Mesenteric fat pad (tissue), 1 donor: ENCODE results near the gene KANSL1. TPM values are rescaled to one million over a fixed set of nuclear protein-coding genes. Genes with fewer than 3 reads are reported as not detected.

Experiments
- DNase-seq: peaks from one replicate; pipeline ENCODE4 v3.0.0-alpha.2; 2020; ENCODE audit warnings: low spot score
- total RNA-seq: library from RNA; stranded (reverse); fragmentation: NEBNext Ultra II Directional; extraction: Animal tissue kit (Norgen Biotek cat#: 25700); gene quantifications from one replicate; pipeline ENCODE4 v1.2.1, GENCODE V29; 2021
- donor health status: DM: yes; HTN: yes; CAD: no.

KANSL1 gene
- total RNA-seq, 1 donor from 2014 or later: 67.8 TPM

- no peak for DNase-seq
Measured at GRCh38 chr17:46167826-46168569, 25.2 kb downstream of the KANSL1 start.

- no peak for DNase-seq
Measured at GRCh38 chr17:46167267-46167666, 26.0 kb downstream of the KANSL1 start.

- DNase-seq: no peak
Measured at GRCh38 chr17:46166692-46167249, 26.5 kb downstream of the KANSL1 start.

- DNase-seq: no peak
Measured at GRCh38 chr17:46163929-46164594, 29.2 kb downstream of the KANSL1 start.

- DNase-seq: no peak
Measured at GRCh38 chr17:46163316-46163715, 29.9 kb downstream of the KANSL1 start.

- no peak for DNase-seq
Measured at GRCh38 chr17:46162866-46163265, 30.4 kb downstream of the KANSL1 start.

DNA sequence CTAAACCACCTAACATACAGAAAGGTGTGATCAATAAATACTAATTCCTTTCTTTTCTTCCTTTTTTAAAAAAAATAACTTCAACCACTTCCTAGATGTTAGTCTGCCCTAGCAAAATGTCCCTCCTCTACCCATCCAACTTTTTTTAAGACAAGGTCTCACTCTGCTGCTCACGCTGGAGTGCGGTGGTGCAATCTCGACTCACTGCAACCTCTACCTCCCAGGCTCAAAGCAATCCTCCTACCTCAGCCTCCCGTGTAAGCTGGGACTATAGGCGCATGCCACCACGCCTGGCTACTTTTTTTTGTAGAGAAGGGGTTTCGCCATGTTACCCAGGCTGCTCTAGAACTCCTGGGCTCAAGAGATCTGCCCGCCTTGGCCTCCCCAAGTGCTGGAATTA is 33.1 kb downstream of the KANSL1 start:
- DNase-seq: no peak

DNA sequence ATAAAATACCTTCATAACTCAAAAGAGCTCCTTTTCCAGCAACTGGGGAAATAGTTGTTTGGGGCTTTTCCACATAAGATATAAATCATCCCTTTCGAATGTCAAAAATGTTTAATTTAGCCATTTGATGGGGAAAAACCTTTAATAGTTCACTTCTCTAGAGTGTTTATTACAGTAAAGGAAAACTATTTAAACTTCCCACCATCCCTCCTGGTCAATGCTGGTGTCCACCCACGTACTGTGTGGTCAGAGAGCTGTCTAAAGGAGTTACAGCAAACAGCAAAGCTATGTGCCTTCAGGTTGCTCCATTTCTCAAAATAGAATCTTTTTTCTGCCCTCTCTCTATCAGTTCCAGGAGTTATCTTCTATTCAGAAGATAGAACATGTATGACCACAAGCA is 33.5 kb downstream of the KANSL1 start:
- no peak for DNase-seq

GRCh38 chr17:46158323-46159296 is 34.6 kb downstream of the KANSL1 start:
- DNase-seq: no peak

- no peak for DNase-seq
Measured at GRCh38 chr17:46157443-46158062, 35.7 kb downstream of the KANSL1 start.

- DNase-seq: no peak
Measured at GRCh38 chr17:46154151-46154816, 38.9 kb downstream of the KANSL1 start.

DNA sequence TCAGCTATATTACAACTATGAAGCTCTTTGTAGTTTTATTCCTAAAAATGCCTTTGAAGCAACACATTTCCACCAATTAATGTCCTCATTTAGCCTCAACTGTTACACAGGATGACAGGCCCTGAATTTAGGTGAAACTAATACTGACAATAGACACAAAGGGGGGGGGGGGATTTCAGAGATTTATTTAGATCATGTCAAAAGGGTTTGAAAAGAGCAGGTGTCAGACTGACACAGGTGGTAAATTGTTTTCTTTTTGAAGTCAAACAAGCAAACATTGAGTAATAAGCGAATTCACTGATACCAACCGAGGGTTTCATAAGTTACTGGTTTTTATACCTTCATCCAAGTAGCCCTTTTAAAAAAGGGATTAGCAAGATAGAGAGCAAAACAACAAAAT is 40.8 kb downstream of the KANSL1 start:
- no peak for DNase-seq

DNA sequence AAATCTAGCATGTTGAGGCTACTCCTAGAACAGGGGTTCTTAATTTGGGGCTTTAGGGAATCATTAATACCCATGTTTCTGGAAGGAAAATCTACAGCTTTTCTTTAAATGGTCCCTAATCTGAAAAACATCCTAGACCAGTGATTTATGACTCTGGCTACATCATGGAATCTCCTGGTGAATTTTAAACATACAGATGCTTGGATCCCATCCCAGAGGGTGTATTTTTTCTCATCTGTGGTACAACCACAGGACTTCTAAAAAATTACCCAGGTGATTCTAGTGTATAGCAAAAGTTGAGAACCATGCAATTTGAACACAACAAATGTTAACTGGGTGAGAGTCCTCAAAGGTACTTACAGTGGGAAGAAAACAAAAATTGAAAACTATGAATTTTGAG is 41.5 kb downstream of the KANSL1 start:
- no peak for DNase-seq

DNA sequence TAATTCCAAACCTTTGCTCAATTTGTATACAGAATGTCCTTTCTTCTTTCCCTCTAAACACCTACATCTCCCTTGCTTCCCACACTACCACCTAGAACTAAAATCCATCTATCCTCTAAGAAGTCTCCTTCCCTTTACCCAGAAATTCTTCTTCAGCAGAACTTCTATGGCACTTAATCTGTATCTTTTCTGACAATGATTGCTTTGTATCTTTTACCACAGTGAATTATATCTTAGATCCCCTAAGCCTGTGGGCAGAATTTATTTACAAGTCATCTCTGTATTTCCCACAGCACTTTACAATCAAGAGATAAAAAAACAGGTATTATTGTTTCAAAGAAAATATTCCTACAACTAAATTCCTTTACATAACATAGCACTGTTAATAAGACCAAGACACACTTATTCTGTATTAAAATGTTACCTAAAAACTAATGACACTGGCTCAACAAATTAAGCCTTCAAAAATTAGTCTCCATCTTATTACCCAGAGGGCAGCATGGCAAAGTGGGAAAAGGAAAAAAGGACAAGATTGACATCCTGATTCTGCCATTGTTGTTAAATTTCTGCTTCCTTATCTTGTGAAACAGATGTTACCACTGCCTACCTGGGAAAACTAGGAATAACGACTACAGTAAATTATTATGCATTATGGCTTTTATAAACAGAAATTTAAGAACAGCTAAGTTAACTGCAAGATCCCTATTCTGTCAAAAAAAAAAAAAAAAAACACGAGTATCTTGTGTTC is 42.8 kb downstream of the KANSL1 start:
- DNase-seq: no peak

- no peak for DNase-seq
Measured at GRCh38 chr17:46148247-46148646, 45.0 kb downstream of the KANSL1 start.

GRCh38 chr17:46147296-46147695 is 45.9 kb downstream of the KANSL1 start:
- DNase-seq: no peak

DNA sequence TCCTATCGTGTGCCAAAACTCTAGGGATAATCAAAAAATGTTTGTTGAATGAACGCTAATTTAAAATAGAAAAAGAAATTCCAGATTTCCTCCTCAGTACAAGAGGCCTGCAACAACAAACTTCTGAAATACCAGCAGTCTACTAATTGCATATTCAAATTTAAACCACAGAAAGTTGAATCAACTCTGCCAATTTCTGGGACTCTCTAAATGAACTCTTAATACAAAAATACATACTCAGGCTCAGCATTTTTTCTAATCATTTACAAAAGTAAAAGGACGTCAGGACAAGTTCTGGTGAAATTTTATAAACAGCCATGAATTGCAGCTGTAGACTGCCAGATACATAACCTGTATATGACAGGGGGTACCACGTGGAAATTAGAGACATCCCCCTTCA is 49.0 kb downstream of the KANSL1 start:
- no peak for DNase-seq

DNA sequence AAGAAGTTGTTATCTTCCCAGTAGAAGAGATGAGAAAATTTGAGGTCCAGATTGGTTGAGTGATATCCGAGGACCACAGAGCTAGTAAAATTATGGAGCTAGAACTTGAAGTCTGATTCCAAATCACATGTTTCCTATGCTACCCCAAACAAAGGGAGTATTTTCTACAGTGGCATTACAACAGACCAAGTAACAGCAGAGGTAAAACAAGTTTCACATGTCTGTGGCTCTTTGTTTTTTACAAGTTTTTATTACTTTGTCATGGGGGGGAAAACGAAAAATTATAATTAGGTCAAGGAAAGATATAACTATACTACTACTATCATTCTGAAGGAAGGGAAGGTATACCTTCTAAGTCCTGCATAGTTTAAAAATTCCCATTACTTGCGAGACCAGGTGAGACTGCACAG is 49.4 kb downstream of the KANSL1 start:
- no peak for DNase-seq

DNA sequence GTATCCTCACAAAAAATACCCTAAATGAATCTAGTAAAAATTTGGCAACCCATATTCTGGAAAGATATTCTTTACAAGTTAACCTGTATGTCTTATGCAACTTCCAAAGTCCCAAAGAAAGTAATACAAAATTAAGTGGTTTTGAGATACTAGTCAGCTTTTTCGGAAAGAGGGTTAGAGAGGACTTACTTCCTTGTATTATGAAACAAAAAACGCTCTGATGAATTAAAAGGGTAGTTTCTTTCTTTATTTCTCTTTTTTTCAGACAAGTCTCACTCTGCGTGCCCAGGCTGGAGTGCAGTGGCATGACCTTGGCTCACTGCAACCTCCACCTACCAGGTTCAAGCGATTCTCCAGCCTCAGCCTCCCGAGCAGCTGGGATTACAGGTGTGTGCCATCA is 51.6 kb downstream of the KANSL1 start:
- DNase-seq: no peak
